Ovary (tissue), 9 donors: ENCODE results near the gene TMEM200A. TPM values are rescaled to one million over a fixed set of nuclear protein-coding genes. Genes with fewer than 3 reads are reported as not detected.
"Not testable (repeated sequence)": the region's sequence is repeated elsewhere in the genome, so short reads cannot be mapped to it uniquely, and the experiment has no call there.

Experiments
- DNase-seq, 5 donors: peaks; one replicate each; pipeline ENCODE4 v3.0.0-alpha.2; 2019 to 2020
- H3K27ac ChIP-seq, 2 donors: fragments of 200-600 bp; one replicate each; pipeline versions ENCODE4 v1.5.1 to v1.8.0; 2019 to 2022
- H3K27me3 ChIP-seq: fragments of 200-600 bp; one replicate; pipeline ENCODE4 v1.8.0; 2022
- H3K36me3 ChIP-seq: fragments of 200-600 bp; sonication (generic); one replicate; pipeline ENCODE4 v1.5.1; 2019
- H3K4me1 ChIP-seq: one replicate; pipeline ENCODE4 v1.8.1; 2013; ENCODE audit warnings: mild to moderate bottlenecking, moderate library complexity; ENCODE audit not compliant: insufficient read depth
- H3K4me3 ChIP-seq: fragments of 200-600 bp; sonication (generic); one replicate; pipeline ENCODE4 v1.5.1; 2017
- H3K9me3 ChIP-seq, 2 donors: fragments of 200-600 bp in 1 of 2; sonication (generic) in 1 of 2; one replicate each; pipeline versions ENCODE4 v1.5.1 to v1.8.1; 2013 to 2019; ENCODE audit warnings: mild to moderate bottlenecking in 1 of 2, moderate library complexity in 1 of 2
- EP300 ChIP-seq: sonication (generic); formaldehyde crosslinking; IDR thresholded peaks from one replicate; pipeline ENCODE4 v1.6.1; 2017; ENCODE audit warnings: antibody characterized with exemption
- POLR2A ChIP-seq: fragments of 450-650 bp; IDR thresholded peaks from one replicate; pipeline ENCODE4 v1.6.1; 2017; ENCODE audit warnings: antibody characterized with exemption, mild to moderate bottlenecking, moderate library complexity
- WGBS, 3 donors: extraction: QIAGEN DNeasy Blood & Tissue Kit in 1 of 3; methylation state at CpG; one replicate each; pipeline versions ENCODE4 v1.1.5 to v1.1.7; 2013 to 2017; 5-methylcytosine and 5-hydroxymethylcytosine counted together
- intact Hi-C, 4 donors: fragments of 100-400 bp; cut with DNase I; formaldehyde crosslinking; loops; one replicate each; pipeline versions ENCODE4 v1.11.0 to v1.15.1; 2022 to 2023
- polyA plus RNA-seq, 2 donors: library from polyadenylated mRNA; stranded (reverse); fragments of 200-250 nt in 1 of 2; fragments of 350-450 nt in 1 of 2; fragmentation: Illumina TruSeq in 1 of 2; extraction: RNeasy Lipid Tissue Mini Kit (QIAGEN cat#74804) in 1 of 2; gene quantifications; one replicate each; pipeline ENCODE4 v1.2.3, GENCODE V29; 2013 to 2014
- total RNA-seq, 7 donors: library from RNA; depleted of rRNA in 2 of 7; stranded (reverse); fragments of >200 nt in 2 of 7; fragmentation: NEBNext Ultra II Directional in 3 of 7; extraction: Animal tissue kit (Norgen Biotek cat#: 25700) in 3 of 7; gene quantifications; one replicate each; pipeline versions ENCODE4 v1.1.0 to v1.2.4, GENCODE V29; 2016 to 2023
- TF ChIP-seq, protein P1 (sequence below), 3 donors: fragments of 450-650 bp in 2 of 3; fragments of 200-600 bp in 1 of 3; IDR thresholded peaks; one replicate each; pipeline versions ENCODE4 v1.5.1 to v1.8.0; 2016 to 2022; ENCODE audit warnings: antibody characterized with exemption in 3 of 3, mild to moderate bottlenecking in 1 of 3
- donor health status: DM: no; HTN: no; CAD: no; lungs with moderate emphysema.
- donor health status: DM: no; HTN: no; CAD: no.
- donor health status: Bipolar disorder and iron deficiency.
- donor health status: DM: yes; HTN: yes; CAD: no.
- donor health status: DM: no; HTN: no; CAD: no.
- donor health status: DM: yes; HTN: yes; CAD: no.

TMEM200A gene
- total and polyA plus RNA-seq, 9 donors: 8.2 to 32.5 (median 17.7) TPM

DNA sequence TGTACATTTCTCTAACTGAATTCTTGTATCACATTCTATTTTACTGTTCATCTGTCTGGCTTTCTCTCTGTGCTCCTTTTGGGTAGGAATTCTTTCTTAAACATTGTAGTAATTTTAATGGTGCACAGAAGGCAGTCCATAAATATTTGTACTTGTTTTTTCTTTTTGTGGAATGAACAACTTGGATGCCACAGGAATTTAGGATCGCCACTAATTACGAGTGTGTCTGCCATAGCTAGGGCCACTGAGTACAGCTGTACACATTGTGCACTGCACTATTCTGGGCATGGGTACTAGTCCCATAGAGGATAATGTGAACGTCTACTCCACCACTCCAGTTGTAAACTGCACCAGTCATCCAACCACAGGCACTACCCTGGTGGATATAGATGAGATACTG, 39.3 kb upstream of the TMEM200A start:
- intact Hi-C loops: loop anchor here in 3 of 4 donors (10.0 kb wide), 2 partner anchors 518 to 548 kb away; no protein-coding TSS in a partner anchor
- DNase-seq: no peak
- H3K4me3 ChIP-seq: no peak overlapping the region
- no peak overlapping the region for H3K27ac ChIP-seq
- H3K36me3 ChIP-seq: no peaks in the 10 kb centered on the region
- TF ChIP-seq EP300: no peak
- TF ChIP-seq, protein P1, sequence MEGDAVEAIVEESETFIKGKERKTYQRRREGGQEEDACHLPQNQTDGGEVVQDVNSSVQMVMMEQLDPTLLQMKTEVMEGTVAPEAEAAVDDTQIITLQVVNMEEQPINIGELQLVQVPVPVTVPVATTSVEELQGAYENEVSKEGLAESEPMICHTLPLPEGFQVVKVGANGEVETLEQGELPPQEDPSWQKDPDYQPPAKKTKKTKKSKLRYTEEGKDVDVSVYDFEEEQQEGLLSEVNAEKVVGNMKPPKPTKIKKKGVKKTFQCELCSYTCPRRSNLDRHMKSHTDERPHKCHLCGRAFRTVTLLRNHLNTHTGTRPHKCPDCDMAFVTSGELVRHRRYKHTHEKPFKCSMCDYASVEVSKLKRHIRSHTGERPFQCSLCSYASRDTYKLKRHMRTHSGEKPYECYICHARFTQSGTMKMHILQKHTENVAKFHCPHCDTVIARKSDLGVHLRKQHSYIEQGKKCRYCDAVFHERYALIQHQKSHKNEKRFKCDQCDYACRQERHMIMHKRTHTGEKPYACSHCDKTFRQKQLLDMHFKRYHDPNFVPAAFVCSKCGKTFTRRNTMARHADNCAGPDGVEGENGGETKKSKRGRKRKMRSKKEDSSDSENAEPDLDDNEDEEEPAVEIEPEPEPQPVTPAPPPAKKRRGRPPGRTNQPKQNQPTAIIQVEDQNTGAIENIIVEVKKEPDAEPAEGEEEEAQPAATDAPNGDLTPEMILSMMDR (IDR thresholded peaks at IDR 0.05): no peak
- no peak for TF ChIP-seq POLR2A
- H3K4me1 ChIP-seq: no peaks in the 10 kb centered on the region
- no peaks in the 10 kb centered on the region for H3K9me3 ChIP-seq
- no peaks in the 10 kb centered on the region for H3K27me3 ChIP-seq
- 23 to 58% (median 31%) methylated on average over 3 of the region's 3 CpGs for WGBS, 3 donors

DNA sequence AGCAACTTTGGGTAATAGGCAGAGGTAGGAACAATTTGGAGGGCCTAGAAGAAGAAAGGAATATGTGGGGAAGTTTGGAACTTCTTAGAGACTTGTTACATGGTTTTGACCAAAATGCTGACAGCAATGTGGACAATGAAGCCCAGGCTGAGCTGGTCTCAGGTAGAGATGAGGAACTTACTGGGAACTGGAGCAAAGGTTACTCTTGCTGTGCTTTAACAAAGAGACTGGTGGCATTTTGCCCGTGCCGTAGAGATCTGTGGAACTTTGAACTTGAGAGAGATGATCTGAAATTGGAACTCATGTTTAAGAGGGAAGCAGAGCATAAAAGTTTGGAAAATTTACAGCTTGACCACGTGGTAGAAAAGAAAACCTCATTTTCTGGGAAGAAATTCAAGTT, 28.3 kb upstream of the TMEM200A start:
- TF ChIP-seq POLR2A (no peak), EP300 (no peak)
- TF ChIP-seq, protein P1 (IDR thresholded peaks at IDR 0.05): no peak
- WGBS, 3 donors: 42 to 55% (median 45%) methylated on average over 3 of the region's 3 CpGs

DNA sequence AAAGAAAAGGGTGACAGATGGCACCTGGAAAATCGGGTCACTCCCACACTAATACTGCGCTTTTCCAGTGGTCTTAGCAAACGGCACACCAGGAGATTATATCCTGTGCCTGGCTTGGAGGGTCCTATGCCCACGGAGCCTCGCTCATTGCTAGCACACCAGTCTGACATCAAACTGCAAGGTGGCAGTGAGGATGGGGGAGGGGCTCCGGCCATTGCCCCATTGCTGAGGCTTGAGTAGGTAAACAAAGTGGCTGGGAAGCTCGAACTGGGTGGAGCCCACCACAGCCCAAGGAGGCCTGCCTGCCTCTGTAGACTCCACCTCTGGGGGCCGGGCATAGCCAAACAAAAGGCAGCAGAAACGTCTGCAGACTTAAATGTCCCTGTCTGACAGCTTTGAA, 19.5 kb upstream of the TMEM200A start:
- DNase-seq, intact Hi-C loops, H3K27ac ChIP-seq, H3K4me3 ChIP-seq, H3K9me3 ChIP-seq, H3K36me3 ChIP-seq, H3K27me3 ChIP-seq, H3K4me1 ChIP-seq: not testable (repeated sequence)
- 91% methylated on average over 9 of the region's 9 CpGs for WGBS, 3 donors

More for the DNA sequence above, 28.3 kb upstream of the TMEM200A start:
- Histone ChIP-seq H3K4me1 (no peaks in the 10 kb centered on the region), H3K27ac (no peak overlapping the region), H3K4me3 (no peak overlapping the region), H3K36me3 (no peaks in the 10 kb centered on the region), H3K27me3 (no peaks in the 10 kb centered on the region), H3K9me3 (no peaks in the 10 kb centered on the region)
- intact Hi-C loops: no loop called here
- DNase-seq: no peak

DNA sequence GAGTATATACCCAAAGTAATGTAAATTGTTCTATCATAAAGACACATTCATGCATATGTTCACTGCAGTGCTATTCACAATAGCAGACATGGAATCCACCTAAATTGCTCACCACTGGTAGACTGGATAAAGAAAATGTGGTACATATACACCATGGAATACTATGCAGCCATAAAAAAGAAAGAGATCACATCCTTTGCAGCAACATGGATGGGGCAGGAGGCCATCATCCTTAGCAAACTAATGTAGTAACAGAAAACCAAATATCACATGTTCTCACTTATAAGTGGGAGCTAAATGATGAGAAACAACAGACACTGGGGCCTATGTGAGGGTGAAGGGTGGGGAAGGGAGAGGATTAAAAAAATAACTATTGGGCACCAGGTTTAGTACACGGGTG, 11.5 kb upstream of the TMEM200A start:
- intact Hi-C loops: no loop called here
- WGBS, 3 donors: 66 to 87% (median 81%) methylated on average over 1 of the region's 1 CpG
- Histone ChIP-seq H3K27me3 (no peaks in the 10 kb centered on the region), H3K36me3 (no peaks in the 10 kb centered on the region), H3K4me1 (no peaks in the 10 kb centered on the region), H3K4me3 (no peak overlapping the region), H3K27ac (no peak overlapping the region), H3K9me3 (no peaks in the 10 kb centered on the region)
- no peak for DNase-seq
- TF ChIP-seq, protein P1 (IDR thresholded peaks at IDR 0.05): no peak
- TF ChIP-seq EP300: no peak
- TF ChIP-seq POLR2A: no peak

DNA sequence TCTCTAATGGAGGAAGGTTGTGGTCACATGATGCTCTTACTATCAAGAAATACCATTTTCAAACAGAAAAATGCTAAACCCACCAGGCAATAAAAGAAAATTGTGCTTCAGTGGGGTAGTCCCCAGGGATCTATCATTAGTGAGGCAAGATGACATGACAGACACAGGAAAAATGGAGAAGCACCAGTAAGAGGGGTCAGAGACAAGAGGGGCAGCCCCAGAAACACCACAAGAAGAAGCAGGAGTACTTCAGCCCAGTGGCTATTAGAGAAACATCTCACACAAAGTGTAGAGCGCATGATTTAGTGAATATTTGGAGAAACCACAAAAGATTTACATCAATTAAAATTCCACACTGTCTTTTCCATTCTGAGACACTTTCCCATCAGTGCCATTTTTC, 10.2 kb upstream of the TMEM200A start:
- Histone ChIP-seq H3K4me3 (no peak overlapping the region), H3K27ac (no peak overlapping the region), H3K36me3 (no peaks in the 10 kb centered on the region), H3K27me3 (no peaks in the 10 kb centered on the region), H3K9me3 (no peaks in the 10 kb centered on the region), H3K4me1 (no peaks in the 10 kb centered on the region)
- TF ChIP-seq, protein P1 (IDR thresholded peaks at IDR 0.05): no peak
- no peak for TF ChIP-seq EP300
- TF ChIP-seq POLR2A: no peak
- no peak for DNase-seq
- intact Hi-C loops: no loop called here
- WGBS, 3 donors: 92 to 96% (median 95%) methylated on average over 1 of the region's 1 CpG
